Middle frontal gyrus (tissue), 1 donor: ENCODE results near the gene FSTL1.

Experiments used
- DNase-seq: peaks from one replicate; pipeline ENCODE4 v3.0.0-alpha.2; 2015; ENCODE audit warnings: low spot score; ENCODE audit errors: extremely low spot score

Gene FSTL1

GRCh38 chr3:120450600-120451271, at the start of gene FSTL1:
TSS of gene FSTL1 (minus strand) at chr3:120450992. CDS start at chr3:120450746, 246 bp downstream.
- DNase-seq: no peak

- no peak for DNase-seq
Measured at GRCh38 chr3:120498556-120499346, 48.0 kb upstream of the FSTL1 start.

- no peak for DNase-seq
Measured at GRCh38 chr3:120497818-120498217, 47.0 kb upstream of the FSTL1 start.

- no peak for DNase-seq
Measured at GRCh38 chr3:120497336-120497735, 46.5 kb upstream of the FSTL1 start.

- DNase-seq: no peak
Measured at GRCh38 chr3:120496278-120497002, 45.6 kb upstream of the FSTL1 start.

- DNase-seq: no peak
Measured at GRCh38 chr3:120495809-120496208, 45.0 kb upstream of the FSTL1 start.

GRCh38 chr3:120492103-120492502, 41.3 kb upstream of the FSTL1 start:
- DNase-seq: no peak

- no peak for DNase-seq
Measured at GRCh38 chr3:120489421-120489820, 38.6 kb upstream of the FSTL1 start.

GRCh38 chr3:120488296-120488695, 37.5 kb upstream of the FSTL1 start:
- DNase-seq: no peak

GRCh38 chr3:120487191-120487650, 36.4 kb upstream of the FSTL1 start:
- DNase-seq: no peak

- no peak for DNase-seq
Measured at GRCh38 chr3:120481081-120481480, 30.3 kb upstream of the FSTL1 start.

- no peak for DNase-seq
Measured at GRCh38 chr3:120477781-120478180, 27.0 kb upstream of the FSTL1 start.

- DNase-seq: no peak
Measured at GRCh38 chr3:120475722-120476377, 25.1 kb upstream of the FSTL1 start.

- no peak for DNase-seq
Measured at GRCh38 chr3:120473896-120474675, 23.3 kb upstream of the FSTL1 start.

- no peak for DNase-seq
Measured at GRCh38 chr3:120473389-120473788, 22.6 kb upstream of the FSTL1 start.

GRCh38 chr3:120472121-120472844, 21.5 kb upstream of the FSTL1 start:
- DNase-seq: no peak

GRCh38 chr3:120471643-120472042, 20.9 kb upstream of the FSTL1 start:
- no peak for DNase-seq

- no peak for DNase-seq
Measured at GRCh38 chr3:120470870-120471269, 20.1 kb upstream of the FSTL1 start.

- DNase-seq: no peak
Measured at GRCh38 chr3:120469882-120470301, 19.1 kb upstream of the FSTL1 start.

GRCh38 chr3:120469440-120469839, 18.6 kb upstream of the FSTL1 start:
- no peak for DNase-seq
